H1 (cell line): ENCODE measurements around the gene ATG16L1. TPM values are rescaled to one million over a fixed set of nuclear protein-coding genes. Genes with fewer than 3 reads are reported as not detected.

ENCODE experiments used
- CTCF ChIA-PET: fragments of 300-600 bp; sonication (Branson Sonifier 250); formaldehyde crosslinking; loops from one replicate; lab custom pipeline; 2021; ENCODE audit not compliant: partially characterized antibody; lab: Charles Lee
- POLR2A ChIA-PET: fragments of 300-600 bp; sonication (Branson Sonifier 250); formaldehyde crosslinking; loops from one replicate; lab custom pipeline; 2021; ENCODE audit warnings: inconsistent platforms; ENCODE audit not compliant: partially characterized antibody; lab: Charles Lee
- DNase-seq, 2 experiments: peaks; one replicate each; pipeline versions ENCODE4 v3.0.0 to v3.0.0-alpha.2; 2010 to 2022; ENCODE audit warnings: low spot score in 2 of 2, low read depth in 1 of 2, mixed read lengths in 1 of 2
- FAIRE-seq: peaks from 2 replicates; lab custom pipeline; 2011; peaks lifted over from hg19 to GRCh38; lab: Jason Lieb, UNC
- H2AFZ ChIP-seq: 2 replicates; pipeline ENCODE4 v1.8.1; 2012; ENCODE audit warnings: low read length, inconsistent platforms
- H2AK5ac ChIP-seq: 2 replicates; pipeline ENCODE4 v1.6.1; 2013; ENCODE audit warnings: low read depth, low read length
- H2BK120ac ChIP-seq: replicated peaks from 2 replicates; pipeline ENCODE3; 2013; ENCODE audit warnings: low read depth, low read length, inconsistent platforms
- H2BK12ac ChIP-seq: 2 replicates; pipeline ENCODE4 v1.6.1; 2013; ENCODE audit warnings: low read depth, low read length
- H2BK15ac ChIP-seq: 2 replicates; pipeline ENCODE4 v1.6.1; 2013; ENCODE audit warnings: low read length
- H2BK20ac ChIP-seq: 2 replicates; pipeline ENCODE4 v1.6.1; 2013; ENCODE audit warnings: low read length
- H2BK5ac ChIP-seq: 2 replicates; pipeline ENCODE4 v1.6.1; 2013; ENCODE audit warnings: low read depth, low read length
- H3K14ac ChIP-seq: 2 replicates; pipeline ENCODE4 v1.6.1; 2013; ENCODE audit warnings: inconsistent platforms; ENCODE audit not compliant: insufficient read length
- H3K18ac ChIP-seq: 2 replicates; pipeline ENCODE4 v1.6.1; 2013; ENCODE audit warnings: low read length; ENCODE audit errors: extremely low read depth
- H3K23ac ChIP-seq: 2 replicates; pipeline ENCODE4 v1.6.1; 2013; ENCODE audit warnings: inconsistent platforms; ENCODE audit not compliant: insufficient read length
- H3K23me2 ChIP-seq: 2 replicates; pipeline ENCODE4 v1.6.1; 2013; ENCODE audit warnings: low read depth, low read length
- H3K27ac ChIP-seq: 2 replicates; pipeline ENCODE4 v1.6.1; 2011; ENCODE audit warnings: low read depth, low read length, inconsistent platforms
- H3K27me3 ChIP-seq, 4 experiments: replicated peaks in 1 of 4; 1 replicate in 1 of 4; 2 replicates in 3 of 4; pipeline versions ENCODE4 v1.6.1 to v1.8.1; 2011 to 2013; ENCODE audit warnings: low read length in 3 of 4, mild to moderate bottlenecking in 3 of 4, inconsistent platforms in 2 of 4, mixed read lengths in 2 of 4, moderate library complexity in 1 of 4; ENCODE audit not compliant: control insufficient read depth in 3 of 4, insufficient read depth in 3 of 4; ENCODE audit errors: extremely low read depth in 1 of 4
- H3K36me3 ChIP-seq, 4 experiments: 2 replicates each; pipeline versions ENCODE4 v1.6.1 to v1.8.1; 2011 to 2013; ENCODE audit warnings: mild to moderate bottlenecking in 4 of 4, low read length in 3 of 4, moderate library complexity in 2 of 4, control low read depth in 1 of 4, inconsistent platforms in 1 of 4; ENCODE audit not compliant: insufficient read depth in 4 of 4, control insufficient read depth in 2 of 4
- H3K4ac ChIP-seq: replicated peaks from 2 replicates; pipeline ENCODE3; 2013; ENCODE audit warnings: low read length, low read depth, mixed read lengths, inconsistent platforms; ENCODE audit not compliant: insufficient read length
- H3K4me1 ChIP-seq, 4 experiments: replicated peaks in 1 of 4; 1 replicate in 1 of 4; 2 replicates in 3 of 4; pipeline versions ENCODE4 v1.6.1 to v1.8.1; 2011 to 2013; ENCODE audit warnings: low read length in 3 of 4, inconsistent platforms in 2 of 4, mixed read lengths in 1 of 4; ENCODE audit not compliant: insufficient read depth in 4 of 4, control insufficient read depth in 3 of 4
- H3K4me2 ChIP-seq, 2 experiments: 2 replicates each; pipeline versions ENCODE4 v1.6.1 to v1.8.1; 2011 to 2013; ENCODE audit warnings: low read depth in 2 of 2, low read length in 2 of 2, control low read depth in 1 of 2, inconsistent platforms in 1 of 2, mild to moderate bottlenecking in 1 of 2; ENCODE audit not compliant: insufficient read depth in 1 of 2
- H3K4me3 ChIP-seq, 4 experiments: fragments of 200-600, 300-600 bp in 1 of 4; sonication (generic), shearing (Covaris generic), sonication (Bioruptor Twin) in 1 of 4; 2 replicates each; pipeline versions ENCODE4 v1.5.1 to v1.8.1; 2011 to 2016; ENCODE audit warnings: low read length in 4 of 4, low read depth in 3 of 4, control low read depth in 2 of 4, inconsistent platforms in 2 of 4, mild to moderate bottlenecking in 2 of 4, mixed read lengths in 1 of 4, moderate library complexity in 1 of 4; ENCODE audit not compliant: insufficient read depth in 2 of 4; ENCODE audit errors: extremely low read depth in 1 of 4
- H3K56ac ChIP-seq: replicated peaks from 2 replicates; pipeline ENCODE3; 2013; ENCODE audit warnings: low read depth, mild to moderate bottlenecking, mixed read lengths, low read length, inconsistent platforms; ENCODE audit not compliant: insufficient read length
- H3K79me1 ChIP-seq: 2 replicates; pipeline ENCODE4 v1.6.1; 2013; ENCODE audit warnings: low read depth, low read length, control low read depth
- H3K79me2 ChIP-seq, 2 experiments: 2 replicates each; pipeline versions ENCODE4 v1.6.1 to v1.8.1; 2012 to 2013; ENCODE audit warnings: low read length in 2 of 2, mild to moderate bottlenecking in 2 of 2, inconsistent platforms in 1 of 2; ENCODE audit not compliant: insufficient read depth in 2 of 2, control insufficient read depth in 1 of 2
- H3K9ac ChIP-seq, 4 experiments: replicated peaks in 1 of 4; 1 replicate in 1 of 4; 2 replicates in 3 of 4; pipeline versions ENCODE4 v1.6.1 to v1.8.1; 2011 to 2013; ENCODE audit warnings: low read depth in 3 of 4, low read length in 3 of 4, control low read depth in 2 of 4, mild to moderate bottlenecking in 2 of 4, moderate library complexity in 2 of 4, inconsistent platforms in 1 of 4; ENCODE audit errors: extremely low read depth in 1 of 4
- H3K9me3 ChIP-seq, 2 experiments: 2 replicates each; pipeline versions ENCODE4 v1.6.1 to v1.8.1; 2012 to 2013; ENCODE audit warnings: mild to moderate bottlenecking in 2 of 2, moderate library complexity in 2 of 2, control low read depth in 1 of 2, inconsistent platforms in 1 of 2, low read depth in 1 of 2, low read length in 1 of 2, mixed read lengths in 1 of 2; ENCODE audit not compliant: insufficient read depth in 2 of 2
- H4K20me1 ChIP-seq, 2 experiments: replicated peaks in 1 of 2; 2 replicates each; pipeline versions ENCODE3 to v1.8.1; 2011 to 2013; ENCODE audit warnings: inconsistent platforms in 2 of 2, low read length in 2 of 2, mild to moderate bottlenecking in 1 of 2; ENCODE audit not compliant: insufficient read depth in 2 of 2, control insufficient read depth in 1 of 2
- H4K5ac ChIP-seq: 2 replicates; pipeline ENCODE4 v1.6.1; 2013; ENCODE audit warnings: low read length, low read depth, mixed read lengths, inconsistent platforms; ENCODE audit not compliant: insufficient read length
- H4K8ac ChIP-seq: 2 replicates; pipeline ENCODE4 v1.8.0; 2013; ENCODE audit warnings: mild to moderate bottlenecking, moderate library complexity, low read length, inconsistent platforms; ENCODE audit not compliant: insufficient read depth; ENCODE audit errors: extremely low read depth
- H4K91ac ChIP-seq: replicated peaks from 2 replicates; pipeline ENCODE3; 2013; ENCODE audit warnings: low read length, mixed read lengths, inconsistent platforms; ENCODE audit not compliant: insufficient read length
- EGR1 ChIP-seq: IDR thresholded peaks from 2 replicates; pipeline ENCODE4 v1.6.1; 2011; ENCODE audit warnings: low read depth, low read length, borderline replicate concordance
- SIN3A ChIP-seq, 2 experiments: IDR thresholded peaks in 1 of 2; conservative IDR thresholded peaks in 1 of 2; 2 replicates each; pipeline ENCODE4 v1.6.1; 2011 to 2012; ENCODE audit warnings: low read length in 2 of 2, improper control_type of control experiment in 1 of 2, low read depth in 1 of 2, mild to moderate bottlenecking in 1 of 2
- TBP ChIP-seq: IDR thresholded peaks from 2 replicates; pipeline ENCODE4 v1.6.1; 2011; ENCODE audit warnings: low read depth, low read length, improper control_type of control experiment
- USF2 ChIP-seq: IDR thresholded peaks from 2 replicates; pipeline ENCODE4 v1.6.1; 2011; ENCODE audit warnings: low read length, improper control_type of control experiment
- WGBS, 2 experiments: shearing (Covaris generic) in 1 of 2; methylation state at CpG; one replicate each; pipeline versions ENCODE4 v1.1.6 to v1.1.7; 2013 to 2015; ENCODE audit warnings: low lambda C conversion rate in 2 of 2, mixed read lengths in 2 of 2, inconsistent platforms in 1 of 2, low coverage in 1 of 2, missing lambda C conversion rate in 1 of 2; ENCODE audit not compliant: insufficient replicate concordance in 2 of 2, insufficient coverage in 1 of 2, insufficient read length in 1 of 2; ENCODE audit errors: extremely low coverage in 1 of 2, missing lambda C conversion rate in 1 of 2; 5-methylcytosine and 5-hydroxymethylcytosine counted together
- polyA plus RNA-seq, 7 experiments: library from polyadenylated mRNA; depleted of rRNA in 3 of 7; stranded (reverse) in 5 of 7; unstranded in 2 of 7; fragments of >200 nt in 5 of 7; fragments of 200-250 nt in 2 of 7; gene quantifications; 1 replicate in 5 of 7; 2 replicates in 1 of 7; 4 replicates in 1 of 7; pipeline versions ENCODE4 v1.2.1 to v1.2.3, GENCODE V29; 2011 to 2013; ENCODE audit warnings: missing spikeins in 2 of 7, mixed read lengths in 2 of 7
- total RNA-seq: library from RNA; stranded (reverse); fragmentation: NEBNext Ultra II Directional; extraction: Animal tissue kit (Norgen Biotek cat#: 25700); gene quantifications from 2 replicates; pipeline ENCODE4 v1.2.1, GENCODE V29; 2021

The ATG16L1 gene
- total and polyA plus RNA-seq, 2 of the 8 experiments (the other 6 are each of a cell fraction or from before 2014, with no cell fraction given), result 18.3 to 31.0 TPM

GRCh38 chr2:233218836-233219235 is 32.6 kb upstream of the ATG16L1 start:
- ChIA-PET POLR2A (interaction anchor here (0.8 to 0.9 kb wide), 2 partner anchors 8 to 14 kb away, joined by 3 read pairs; no protein-coding TSS in a partner anchor), CTCF (interaction anchor here (1.2 to 2.1 kb wide), 5 partner anchors 9 to 165 kb away, joined by 3 to 9 read pairs (median 4); no protein-coding TSS in a partner anchor)
- Histone ChIP-seq H3K9me3 (no peaks in the 10 kb centered on the region), H3K27me3 (no peaks in the 10 kb centered on the region), H3K79me2 (no peaks in the 10 kb centered on the region), H3K4ac (no peak overlapping the region), H3K23me2 (no peaks in the 10 kb centered on the region), H3K4me1 (peaks cover 0 to 5% (median 0%) of the 10 kb centered on the region in 4 experiments; a peak in 1 of 7 replicates), H2AFZ (no peak overlapping the region), H2AK5ac (no peak overlapping the region), H3K4me2 (no peak overlapping the region), H2BK12ac (no peak overlapping the region), H4K5ac (no peak overlapping the region), H3K9ac (no peak overlapping the region), H2BK15ac (no peak overlapping the region), H3K18ac (no peak overlapping the region), H2BK5ac (no peak overlapping the region), H4K20me1 (no peaks in the 10 kb centered on the region), H4K8ac (no peak overlapping the region), H2BK120ac (no peak overlapping the region), H3K56ac (no peak overlapping the region), H3K4me3 (no peak overlapping the region), H3K23ac (no peak overlapping the region), H3K27ac (no peak overlapping the region), H2BK20ac (no peak overlapping the region), H3K36me3 (no peaks in the 10 kb centered on the region), H4K91ac (no peak overlapping the region), H3K79me1 (no peaks in the 10 kb centered on the region), H3K14ac (no peak overlapping the region)
- WGBS, 2 experiments, result 91% methylated on average over 6 of the region's 6 CpGs; no CpG with 5 or more reads in 1 of the 2 experiments
- DNase-seq (no peak), FAIRE-seq (no peak)
- TF ChIP-seq SIN3A (conservative IDR thresholded peaks at IDR 0.05 in 1 of 2, IDR thresholded peaks at IDR 0.05 in 1 of 2; ENCODE audit: low read depth in 1 of 2, low read length in 2 of 2) (no peak), TBP (no peak), USF2 (no peak), EGR1 (no peak)
